Measurements from ENCODE around the gene KCNIP1. TPM values are rescaled to one million over a fixed set of nuclear protein-coding genes. Genes with fewer than 3 reads are reported as not detected.

Gene KCNIP1
- total RNA-seq, 4 donors from 2014 or later, result not detected

- peaks cover 0 to 5% (median 0%) of the 10 kb centered on the region in 4 donors for H3K4me1 ChIP-seq
- no peaks in the 10 kb centered on the region for H3K27me3 ChIP-seq
- H3K9me3 ChIP-seq, result no peaks in the 10 kb centered on the region
- H3K36me3 ChIP-seq, result no peaks in the 10 kb centered on the region
- H3K4me3 ChIP-seq, result no peak overlapping the region
- no peak for TF ChIP-seq POLR2A (IDR thresholded peaks at IDR 0.05)
- TF ChIP-seq, protein P1, sequence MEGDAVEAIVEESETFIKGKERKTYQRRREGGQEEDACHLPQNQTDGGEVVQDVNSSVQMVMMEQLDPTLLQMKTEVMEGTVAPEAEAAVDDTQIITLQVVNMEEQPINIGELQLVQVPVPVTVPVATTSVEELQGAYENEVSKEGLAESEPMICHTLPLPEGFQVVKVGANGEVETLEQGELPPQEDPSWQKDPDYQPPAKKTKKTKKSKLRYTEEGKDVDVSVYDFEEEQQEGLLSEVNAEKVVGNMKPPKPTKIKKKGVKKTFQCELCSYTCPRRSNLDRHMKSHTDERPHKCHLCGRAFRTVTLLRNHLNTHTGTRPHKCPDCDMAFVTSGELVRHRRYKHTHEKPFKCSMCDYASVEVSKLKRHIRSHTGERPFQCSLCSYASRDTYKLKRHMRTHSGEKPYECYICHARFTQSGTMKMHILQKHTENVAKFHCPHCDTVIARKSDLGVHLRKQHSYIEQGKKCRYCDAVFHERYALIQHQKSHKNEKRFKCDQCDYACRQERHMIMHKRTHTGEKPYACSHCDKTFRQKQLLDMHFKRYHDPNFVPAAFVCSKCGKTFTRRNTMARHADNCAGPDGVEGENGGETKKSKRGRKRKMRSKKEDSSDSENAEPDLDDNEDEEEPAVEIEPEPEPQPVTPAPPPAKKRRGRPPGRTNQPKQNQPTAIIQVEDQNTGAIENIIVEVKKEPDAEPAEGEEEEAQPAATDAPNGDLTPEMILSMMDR (IDR thresholded peaks at IDR 0.05), result no peak
- H3K27ac ChIP-seq, result no peak overlapping the region
- no peak for DNase-seq
Observed at GRCh38 chr5:170748951-170749471, 245.2 kb downstream of the KCNIP1 start.

- H3K36me3 ChIP-seq, result no peaks in the 10 kb centered on the region
- no peaks in the 10 kb centered on the region for H3K9me3 ChIP-seq
- H3K4me1 ChIP-seq, result peaks cover 0 to 5% (median 0%) of the 10 kb centered on the region in 4 donors
- no peak overlapping the region for H3K27ac ChIP-seq
- TF ChIP-seq, protein P1 (IDR thresholded peaks at IDR 0.05), result no peak
- no peak for TF ChIP-seq POLR2A (IDR thresholded peaks at IDR 0.05)
- no peak overlapping the region for H3K4me3 ChIP-seq
- no peaks in the 10 kb centered on the region for H3K27me3 ChIP-seq
- peak in 1 of 3 donors; percentile 46 for DNase-seq
Observed at GRCh38 chr5:170749911-170750431, 246.2 kb downstream of the KCNIP1 start.

GRCh38 chr5:170750791-170751190 is 247.0 kb downstream of the KCNIP1 start:
- no peaks in the 10 kb centered on the region for H3K9me3 ChIP-seq
- peaks cover 0 to under 1% (median 0%) of the 10 kb centered on the region in 4 donors for H3K4me1 ChIP-seq
- no peak overlapping the region for H3K4me3 ChIP-seq
- TF ChIP-seq, protein P1 (IDR thresholded peaks at IDR 0.05), result no peak
- TF ChIP-seq POLR2A (IDR thresholded peaks at IDR 0.05), result no peak
- no peaks in the 10 kb centered on the region for H3K27me3 ChIP-seq
- H3K36me3 ChIP-seq, result no peaks in the 10 kb centered on the region
- DNase-seq, result peak in 1 of 3 donors; percentile 36
- no peak overlapping the region for H3K27ac ChIP-seq

DNA sequence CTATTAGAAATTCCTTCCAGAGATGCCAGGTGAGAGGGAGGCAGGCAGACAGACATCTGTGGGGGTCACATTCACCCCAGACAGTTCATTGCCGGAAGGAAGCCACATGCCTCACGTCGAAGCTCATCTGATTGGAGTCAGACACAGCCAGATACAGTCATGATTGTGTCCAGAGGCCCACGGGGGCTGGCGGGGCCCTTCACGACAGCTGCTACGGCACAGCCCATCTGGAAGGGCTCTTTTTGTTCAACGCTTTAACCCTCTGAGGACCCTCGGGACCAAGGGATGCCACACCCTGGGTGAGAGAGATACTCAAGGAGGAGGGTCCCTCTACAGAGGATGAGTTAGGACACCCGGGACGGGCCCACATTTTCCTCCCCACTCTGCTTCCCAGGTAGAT is 247.8 kb downstream of the KCNIP1 start:
- no peak overlapping the region for H3K27ac ChIP-seq
- H3K9me3 ChIP-seq, result no peaks in the 10 kb centered on the region
- H3K4me3 ChIP-seq, result no peak overlapping the region
- DNase-seq, result peak in 1 of 3 donors; percentile 33
- TF ChIP-seq, protein P1 (IDR thresholded peaks at IDR 0.05), result no peak
- H3K4me1 ChIP-seq, result peaks cover 0 to 8% (median 0%) of the 10 kb centered on the region in 4 donors
- H3K36me3 ChIP-seq, result no peaks in the 10 kb centered on the region
- H3K27me3 ChIP-seq, result no peaks in the 10 kb centered on the region

- Histone ChIP-seq H3K27ac (no peak overlapping the region), H3K4me3 (no peak overlapping the region), H3K9me3 (no peaks in the 10 kb centered on the region), H3K4me1 (peaks cover 0 to 17% (median 0%) of the 10 kb centered on the region in 4 donors), H3K36me3 (no peaks in the 10 kb centered on the region), H3K27me3 (no peaks in the 10 kb centered on the region)
- no peak for TF ChIP-seq POLR2A (IDR thresholded peaks at IDR 0.05)
- TF ChIP-seq, protein P1 (IDR thresholded peaks at IDR 0.05), result no peak
- peak in 1 of 3 donors; percentile 32 for DNase-seq
Observed at GRCh38 chr5:170752257-170753215, 248.7 kb downstream of the KCNIP1 start.
